Measurements from ENCODE around the gene ADARB1.
"Not testable (repeated sequence)": the region's sequence is repeated elsewhere in the genome, so short reads cannot be mapped to it uniquely, and the experiment has no call there.

GRCh38 chr21:45133574-45134278 is 59.3 kb downstream of the ADARB1 start:
- not testable (repeated sequence) for TF ChIP-seq CTCF (IDR thresholded peaks at IDR 0.05); NR1H2 (CRISPR knock-in tag; IDR thresholded peaks at IDR 0.05); NR2C2 (CRISPR knock-in tag; IDR thresholded peaks at IDR 0.05); ZNF138 (CRISPR knock-in tag; conservative IDR thresholded peaks at IDR 0.05); ZNF317 (CRISPR knock-in tag; IDR thresholded peaks at IDR 0.05; ENCODE audit: borderline replicate concordance, low read depth); PRDM15 (CRISPR knock-in tag; IDR thresholded peaks at IDR 0.05); NFATC4 (CRISPR knock-in tag; IDR thresholded peaks at IDR 0.05); KAT7 (CRISPR knock-in tag; IDR thresholded peaks at IDR 0.05; ENCODE audit: borderline replicate concordance); TEAD4 (CRISPR knock-in tag; IDR thresholded peaks at IDR 0.05); USF2 (CRISPR knock-in tag; IDR thresholded peaks at IDR 0.05); IRF1 (CRISPR knock-in tag; IDR thresholded peaks at IDR 0.05); ATF1 (CRISPR knock-in tag; IDR thresholded peaks at IDR 0.05); CREB1 (CRISPR knock-in tag; IDR thresholded peaks at IDR 0.05)

All from WTC11 (cell line).